ENCODE results near the gene RXRB. TPM values are rescaled to one million over a fixed set of nuclear protein-coding genes. Genes with fewer than 3 reads are reported as not detected.

The RXRB gene
- polyA plus RNA-seq, 2 of the 4 experiments (the other 2 are of a cell fraction), result 15.6 to 20.3 TPM

DNA sequence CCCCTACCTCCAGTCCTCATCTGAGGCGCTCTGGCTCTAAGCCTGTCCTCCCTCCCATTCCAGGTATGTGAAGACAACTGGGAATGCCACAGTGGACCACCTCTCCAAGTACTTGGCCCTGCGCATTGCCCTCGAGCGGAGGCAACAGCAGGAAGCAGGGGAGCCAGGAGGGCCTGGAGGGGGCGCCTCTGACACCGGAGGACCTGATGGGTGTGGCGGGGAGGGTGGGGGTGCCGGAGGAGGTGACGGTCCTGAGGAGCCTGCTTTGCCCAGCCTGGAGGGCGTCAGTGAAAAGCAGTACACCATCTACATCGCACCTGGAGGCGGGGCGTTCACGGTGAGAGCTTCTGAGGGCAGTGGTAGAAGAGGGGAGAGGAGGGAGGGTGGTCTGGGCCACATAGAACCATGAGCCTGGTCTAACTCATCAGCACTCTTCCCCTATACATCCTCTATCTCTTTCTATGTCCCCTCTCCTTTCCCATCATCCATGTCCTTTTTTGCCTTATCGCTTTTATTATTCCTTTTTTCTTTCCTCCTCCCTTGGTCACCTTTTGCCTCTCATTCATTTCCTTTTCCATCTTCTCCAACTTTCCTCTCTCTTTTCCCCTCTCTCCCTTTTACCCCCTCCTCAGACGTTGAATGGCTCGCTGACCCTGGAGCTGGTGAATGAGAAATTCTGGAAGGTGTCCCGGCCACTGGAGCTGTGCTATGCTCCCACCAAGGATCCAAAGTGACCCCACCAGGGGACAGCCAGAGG lies 11.4 kb upstream of the RXRB start:
- FAIRE-seq (no peak), ATAC-seq (no peak), DNase-seq (ENCODE audit: low read depth in 1 of 2, low spot score in 1 of 2) (no peak)
- ChIA-PET POLR2A (interaction anchor here (0.5 kb wide), 1 partner anchor 12 kb away, joined by 3 read pairs; no protein-coding TSS in a partner anchor), CTCF (interaction anchor here (1.0 kb wide), 1 partner anchor 37 kb away, joined by 4 read pairs; no protein-coding TSS in a partner anchor)
- no peaks in the 10 kb centered on the region for H3K9me3 ChIP-seq
- no peak overlapping the region for H3K4me3 ChIP-seq
- no peak for TF ChIP-seq NFE2L2 (conservative IDR thresholded peaks at IDR 0.05; ENCODE audit: low read length)
- TF ChIP-seq, protein P1, sequence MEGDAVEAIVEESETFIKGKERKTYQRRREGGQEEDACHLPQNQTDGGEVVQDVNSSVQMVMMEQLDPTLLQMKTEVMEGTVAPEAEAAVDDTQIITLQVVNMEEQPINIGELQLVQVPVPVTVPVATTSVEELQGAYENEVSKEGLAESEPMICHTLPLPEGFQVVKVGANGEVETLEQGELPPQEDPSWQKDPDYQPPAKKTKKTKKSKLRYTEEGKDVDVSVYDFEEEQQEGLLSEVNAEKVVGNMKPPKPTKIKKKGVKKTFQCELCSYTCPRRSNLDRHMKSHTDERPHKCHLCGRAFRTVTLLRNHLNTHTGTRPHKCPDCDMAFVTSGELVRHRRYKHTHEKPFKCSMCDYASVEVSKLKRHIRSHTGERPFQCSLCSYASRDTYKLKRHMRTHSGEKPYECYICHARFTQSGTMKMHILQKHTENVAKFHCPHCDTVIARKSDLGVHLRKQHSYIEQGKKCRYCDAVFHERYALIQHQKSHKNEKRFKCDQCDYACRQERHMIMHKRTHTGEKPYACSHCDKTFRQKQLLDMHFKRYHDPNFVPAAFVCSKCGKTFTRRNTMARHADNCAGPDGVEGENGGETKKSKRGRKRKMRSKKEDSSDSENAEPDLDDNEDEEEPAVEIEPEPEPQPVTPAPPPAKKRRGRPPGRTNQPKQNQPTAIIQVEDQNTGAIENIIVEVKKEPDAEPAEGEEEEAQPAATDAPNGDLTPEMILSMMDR (IDR thresholded peaks at IDR 0.05), result no peak
- TF ChIP-seq ZNF302 (CRISPR knock-in tag; IDR thresholded peaks at IDR 0.05), result no peak
- TF ChIP-seq RAD21 (conservative IDR thresholded peaks at IDR 0.05 in 1 of 2, IDR thresholded peaks at IDR 0.05 in 1 of 2), result no peak
- no peak for TF ChIP-seq CHD2 (IDR thresholded peaks at IDR 0.05; ENCODE audit: low read length, partially characterized antibody)
- TF ChIP-seq FOSB (CRISPR knock-in tag; IDR thresholded peaks at IDR 0.05), result no peak
- TF ChIP-seq TP53 (CRISPR knock-in tag; IDR thresholded peaks at IDR 0.05), result no peak
- no peak for TF ChIP-seq SMC3 (IDR thresholded peaks at IDR 0.05)
- 94% methylated on average over 10 of the region's 18 CpGs for WGBS (ENCODE audit: missing lambda C conversion rate)
- H3K4me1 ChIP-seq, result peaks cover 12% of the 10 kb centered on the region
- no peak overlapping the region for H3K27ac ChIP-seq
- no peak overlapping the region for H3K4me2 ChIP-seq

DNA sequence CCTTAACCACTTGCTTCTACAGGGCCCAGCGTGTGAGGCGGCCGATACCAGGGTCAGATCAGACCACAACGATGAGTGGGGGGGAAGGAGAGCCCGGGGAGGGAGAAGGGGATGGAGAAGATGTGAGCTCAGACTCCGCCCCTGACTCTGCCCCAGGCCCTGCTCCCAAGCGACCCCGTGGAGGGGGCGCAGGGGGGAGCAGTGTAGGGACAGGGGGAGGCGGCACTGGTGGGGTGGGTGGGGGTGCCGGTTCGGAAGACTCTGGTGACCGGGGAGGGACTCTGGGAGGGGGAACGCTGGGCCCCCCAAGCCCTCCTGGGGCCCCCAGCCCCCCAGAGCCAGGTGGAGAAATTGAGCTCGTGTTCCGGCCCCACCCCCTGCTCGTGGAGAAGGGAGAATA lies 10.7 kb upstream of the RXRB start:
- WGBS (ENCODE audit: missing lambda C conversion rate), result 77% methylated on average over 8 of the region's 17 CpGs
- no peak overlapping the region for H3K27ac ChIP-seq
- FAIRE-seq (no peak), DNase-seq (ENCODE audit: low read depth in 1 of 2, low spot score in 1 of 2) (no peak), ATAC-seq (no peak)
- ChIA-PET POLR2A (interaction anchor here (0.5 kb wide), 1 partner anchor 11 kb away, joined by 3 read pairs; no protein-coding TSS in a partner anchor), CTCF (no interaction called here)
- peaks cover 19% of the 10 kb centered on the region for H3K4me1 ChIP-seq
- no peak overlapping the region for H3K4me3 ChIP-seq
- no peaks in the 10 kb centered on the region for H3K9me3 ChIP-seq
- TF ChIP-seq RARB (CRISPR knock-in tag; IDR thresholded peaks at IDR 0.05) (no peak), RAD21 (conservative IDR thresholded peaks at IDR 0.05 in 1 of 2, IDR thresholded peaks at IDR 0.05 in 1 of 2) (no peak), FOSL2 (IDR thresholded peaks at IDR 0.05) (no peak), FOSL2 (CRISPR knock-in tag; IDR thresholded peaks at IDR 0.05) (no peak), HEYL (CRISPR knock-in tag; IDR thresholded peaks at IDR 0.05) (no peak), CBX2 (IDR thresholded peaks at IDR 0.05; ENCODE audit: borderline replicate concordance, low read depth) (no peak), HOXB5 (CRISPR knock-in tag; IDR thresholded peaks at IDR 0.05) (no peak), HOXB13 (CRISPR knock-in tag; IDR thresholded peaks at IDR 0.05; ENCODE audit: low read depth) (no peak)
- TF ChIP-seq, protein P2, sequence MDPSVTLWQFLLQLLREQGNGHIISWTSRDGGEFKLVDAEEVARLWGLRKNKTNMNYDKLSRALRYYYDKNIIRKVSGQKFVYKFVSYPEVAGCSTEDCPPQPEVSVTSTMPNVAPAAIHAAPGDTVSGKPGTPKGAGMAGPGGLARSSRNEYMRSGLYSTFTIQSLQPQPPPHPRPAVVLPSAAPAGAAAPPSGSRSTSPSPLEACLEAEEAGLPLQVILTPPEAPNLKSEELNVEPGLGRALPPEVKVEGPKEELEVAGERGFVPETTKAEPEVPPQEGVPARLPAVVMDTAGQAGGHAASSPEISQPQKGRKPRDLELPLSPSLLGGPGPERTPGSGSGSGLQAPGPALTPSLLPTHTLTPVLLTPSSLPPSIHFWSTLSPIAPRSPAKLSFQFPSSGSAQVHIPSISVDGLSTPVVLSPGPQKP (IDR thresholded peaks at IDR 0.05; ENCODE audit: low read depth, low read length), result no peak
- TF ChIP-seq, protein P3, sequence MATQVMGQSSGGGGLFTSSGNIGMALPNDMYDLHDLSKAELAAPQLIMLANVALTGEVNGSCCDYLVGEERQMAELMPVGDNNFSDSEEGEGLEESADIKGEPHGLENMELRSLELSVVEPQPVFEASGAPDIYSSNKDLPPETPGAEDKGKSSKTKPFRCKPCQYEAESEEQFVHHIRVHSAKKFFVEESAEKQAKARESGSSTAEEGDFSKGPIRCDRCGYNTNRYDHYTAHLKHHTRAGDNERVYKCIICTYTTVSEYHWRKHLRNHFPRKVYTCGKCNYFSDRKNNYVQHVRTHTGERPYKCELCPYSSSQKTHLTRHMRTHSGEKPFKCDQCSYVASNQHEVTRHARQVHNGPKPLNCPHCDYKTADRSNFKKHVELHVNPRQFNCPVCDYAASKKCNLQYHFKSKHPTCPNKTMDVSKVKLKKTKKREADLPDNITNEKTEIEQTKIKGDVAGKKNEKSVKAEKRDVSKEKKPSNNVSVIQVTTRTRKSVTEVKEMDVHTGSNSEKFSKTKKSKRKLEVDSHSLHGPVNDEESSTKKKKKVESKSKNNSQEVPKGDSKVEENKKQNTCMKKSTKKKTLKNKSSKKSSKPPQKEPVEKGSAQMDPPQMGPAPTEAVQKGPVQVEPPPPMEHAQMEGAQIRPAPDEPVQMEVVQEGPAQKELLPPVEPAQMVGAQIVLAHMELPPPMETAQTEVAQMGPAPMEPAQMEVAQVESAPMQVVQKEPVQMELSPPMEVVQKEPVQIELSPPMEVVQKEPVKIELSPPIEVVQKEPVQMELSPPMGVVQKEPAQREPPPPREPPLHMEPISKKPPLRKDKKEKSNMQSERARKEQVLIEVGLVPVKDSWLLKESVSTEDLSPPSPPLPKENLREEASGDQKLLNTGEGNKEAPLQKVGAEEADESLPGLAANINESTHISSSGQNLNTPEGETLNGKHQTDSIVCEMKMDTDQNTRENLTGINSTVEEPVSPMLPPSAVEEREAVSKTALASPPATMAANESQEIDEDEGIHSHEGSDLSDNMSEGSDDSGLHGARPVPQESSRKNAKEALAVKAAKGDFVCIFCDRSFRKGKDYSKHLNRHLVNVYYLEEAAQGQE (IDR thresholded peaks at IDR 0.05), result no peak
- no peak overlapping the region for H3K4me2 ChIP-seq

Data from A549 (cell line).